Ishikawa (cell line): ENCODE data around the gene SF3A1.

Experiments used
- CEBPB ChIP-seq: IDR thresholded peaks from 2 replicates; pipeline ENCODE4 v1.6.1; 2012
- CREB1 ChIP-seq: IDR thresholded peaks from 2 replicates; pipeline ENCODE4 v1.6.1; 2012; ENCODE audit warnings: low read depth
- EP300 ChIP-seq: IDR thresholded peaks from 2 replicates; pipeline ENCODE4 v1.6.1; 2012; ENCODE audit warnings: borderline replicate concordance
- FOXM1 ChIP-seq: IDR thresholded peaks from 2 replicates; pipeline ENCODE4 v1.6.1; 2012; ENCODE audit warnings: low read depth, borderline replicate concordance
- NFIC ChIP-seq: IDR thresholded peaks from 2 replicates; pipeline ENCODE4 v1.6.1; 2012
- REST ChIP-seq: IDR thresholded peaks from 2 replicates; pipeline ENCODE4 v1.6.1; 2012; ENCODE audit warnings: low read depth, mild to moderate bottlenecking
- TCF12 ChIP-seq: IDR thresholded peaks from 2 replicates; pipeline ENCODE4 v1.6.1; 2012; ENCODE audit warnings: low read depth
- USF1 ChIP-seq: IDR thresholded peaks from 2 replicates; pipeline ENCODE4 v1.6.1; 2012

- TF ChIP-seq REST (no peak), EP300 (no peak), NFIC (no peak), USF1 (no peak), FOXM1 (no peak), CREB1 (no peak), TCF12 (no peak), CEBPB (no peak)
Observed at GRCh38 chr22:30286331-30286730, 70.4 kb downstream of the SF3A1 start.
